WTC11 (cell line): ENCODE data around the gene NR1I3. TPM values are rescaled to one million over a fixed set of nuclear protein-coding genes. Genes with fewer than 3 reads are reported as not detected.
A peak's percentile ranks its signal among the peaks of the same experiment; 100 is the strongest.

Source experiments
- ATAC-seq: fragments of 200-7000 bp; cut with Tn5 transposase; 2 replicates; pipeline ENCODE4 v1.10.0; 2021; ENCODE audit warnings: mild to moderate bottlenecking, moderate library complexity
- CTCF ChIA-PET: fragments of 300-600 bp; sonication (Branson Sonifier 250); formaldehyde crosslinking; loops from one replicate; lab custom pipeline; 2021; ENCODE audit warnings: antibody characterized with exemption; lab: Charles Lee
- POLR2A ChIA-PET: fragments of 350-600 bp; sonication (Branson Sonifier 250); formaldehyde crosslinking; loops from one replicate; lab custom pipeline; 2021; ENCODE audit warnings: antibody characterized with exemption; lab: Charles Lee
- DNase-seq: peaks from one replicate; pipeline ENCODE4 v3.0.0; 2021; ENCODE audit warnings: low spot score
- H3K27ac Mint-ChIP-seq: 2 replicates; pipeline ENCODE4 v1.8.0; 2021; ENCODE audit warnings: mixed read lengths
- H3K27me3 Mint-ChIP-seq: 2 replicates; pipeline ENCODE4 v1.8.0; 2021; ENCODE audit warnings: low read depth, mild to moderate bottlenecking, moderate library complexity, mixed read lengths
- H3K36me3 Mint-ChIP-seq: 2 replicates; pipeline ENCODE4 v1.8.0; 2021; ENCODE audit warnings: mixed read lengths
- H3K4me1 Mint-ChIP-seq: 2 replicates; pipeline ENCODE4 v1.8.0; 2022; ENCODE audit warnings: mixed read lengths
- H3K4me3 Mint-ChIP-seq: 2 replicates; pipeline ENCODE4 v1.8.0; 2021; ENCODE audit warnings: mild to moderate bottlenecking, moderate library complexity, mixed read lengths
- H3K9me3 Mint-ChIP-seq: 2 replicates; pipeline ENCODE4 v1.8.0; 2021; ENCODE audit warnings: mixed read lengths
- CBFB ChIP-seq: sonication (generic); formaldehyde crosslinking; IDR thresholded peaks from 2 replicates; pipeline ENCODE4 v1.8.1; 2022; ENCODE audit warnings: mild to moderate bottlenecking, low read depth, missing genetic modification reagents
- ELF4 ChIP-seq: sonication (generic); formaldehyde crosslinking; IDR thresholded peaks from 2 replicates; pipeline ENCODE4 v1.8.1; 2022; ENCODE audit warnings: low read depth, mild to moderate bottlenecking, moderate library complexity, missing genetic modification reagents
- ESRRA ChIP-seq: sonication (generic); formaldehyde crosslinking; IDR thresholded peaks from 2 replicates; pipeline ENCODE4 v1.8.1; 2022; ENCODE audit warnings: mild to moderate bottlenecking, missing genetic modification reagents, borderline replicate concordance
- ETV6 ChIP-seq: sonication (generic); formaldehyde crosslinking; IDR thresholded peaks from 2 replicates; pipeline ENCODE4 v1.8.1; 2022; ENCODE audit warnings: mild to moderate bottlenecking, missing genetic modification reagents
- HMGA2 ChIP-seq: fragments of 250-450 bp; sonication (Bioruptor Pico); IDR thresholded peaks from 2 replicates; pipeline ENCODE4 v1.4.0; 2021; ENCODE audit warnings: mild to moderate bottlenecking, moderate library complexity
- HMGXB4 ChIP-seq: sonication (generic); formaldehyde crosslinking; IDR thresholded peaks from 2 replicates; pipeline ENCODE4 v1.8.1; 2023; ENCODE audit warnings: mild to moderate bottlenecking, moderate library complexity, missing genetic modification reagents
- MYBL2 ChIP-seq: sonication (generic); formaldehyde crosslinking; IDR thresholded peaks from 2 replicates; pipeline ENCODE4 v1.8.1; 2023; ENCODE audit warnings: mild to moderate bottlenecking, moderate library complexity, missing genetic modification reagents
- NR2C2 ChIP-seq: sonication (generic); formaldehyde crosslinking; IDR thresholded peaks from 2 replicates; pipeline ENCODE4 v1.8.0; 2022; ENCODE audit warnings: mild to moderate bottlenecking, missing genetic modification reagents
- PREB ChIP-seq: sonication (generic); formaldehyde crosslinking; IDR thresholded peaks from 2 replicates; pipeline ENCODE4 v1.8.1; 2022; ENCODE audit warnings: mild to moderate bottlenecking, missing genetic modification reagents, moderate library complexity, borderline replicate concordance
- PRRX2 ChIP-seq: fragments of 250-450 bp; sonication (Bioruptor Pico); IDR thresholded peaks from 2 replicates; pipeline ENCODE4 v1.8.0; 2021; ENCODE audit warnings: mild to moderate bottlenecking
- SOX15 ChIP-seq: fragments of 250-450 bp; sonication (Bioruptor Pico); IDR thresholded peaks from 2 replicates; pipeline ENCODE4 v1.9.0; 2021; ENCODE audit warnings: mild to moderate bottlenecking
- STAT6 ChIP-seq: sonication (generic); formaldehyde crosslinking; conservative IDR thresholded peaks from 2 replicates; pipeline ENCODE4 v1.8.1; 2023; ENCODE audit warnings: mild to moderate bottlenecking, low read depth, missing genetic modification reagents, moderate library complexity
- USF1 ChIP-seq: sonication (generic); formaldehyde crosslinking; IDR thresholded peaks from 2 replicates; pipeline ENCODE4 v1.8.0; 2022; ENCODE audit warnings: mild to moderate bottlenecking, missing genetic modification reagents
- ZNF121 ChIP-seq: sonication (generic); formaldehyde crosslinking; IDR thresholded peaks from 2 replicates; pipeline ENCODE4 v1.8.0; 2023; ENCODE audit warnings: missing genetic modification reagents
- ZNF425 ChIP-seq: fragments of 250-450 bp; sonication (Bioruptor Pico); conservative IDR thresholded peaks from 2 replicates; pipeline ENCODE4 v1.9.0; 2021; ENCODE audit warnings: mild to moderate bottlenecking
- total RNA-seq: library from RNA; stranded (reverse); gene quantifications from 3 replicates; pipeline ENCODE4 v1.2.3, GENCODE V29; 2021

The NR1I3 gene
- total RNA-seq, 1 experiment from 2014 or later: not detected

- CTCF ChIA-PET: interaction anchor here (1.2 to 3.3 kb wide), 3 partner anchors 26 to 40 kb away, joined by 4 to 18 read pairs (median 6); partner anchors contain the start of gene TOMM40L
- POLR2A ChIA-PET: no interaction called here
These were observed 27.3 kb upstream of the NR1I3 start for GRCh38 chr1:161265305-161265704.

GRCh38 chr1:161261261-161262235 lies 23.5 kb upstream of the NR1I3 start:
- Mint-ChIP-seq H3K9me3 (peaks cover 19% of the 10 kb centered on the region), H3K27ac (no peak overlapping the region), H3K4me3 (no peak overlapping the region), H3K4me1 (peaks cover 27% of the 10 kb centered on the region), H3K36me3 (peaks cover 19% of the 10 kb centered on the region), H3K27me3 (peaks cover 68% of the 10 kb centered on the region)
- ChIA-PET CTCF (interaction anchor here (0.5 to 1.8 kb wide), 5 partner anchors 29 to 1115 kb away, joined by 3 to 6 read pairs (median 3); no protein-coding TSS in a partner anchor), POLR2A (no interaction called here)
- ATAC-seq (no peak), DNase-seq (no peak)
- no peak for TF ChIP-seq USF1 (CRISPR knock-in tag)
- no peak for TF ChIP-seq MYBL2 (CRISPR knock-in tag)
- no peak for TF ChIP-seq STAT6 (CRISPR knock-in tag)
- no peak for TF ChIP-seq PREB (CRISPR knock-in tag)
- no peak for TF ChIP-seq CBFB (CRISPR knock-in tag)
- TF ChIP-seq PRRX2 (CRISPR knock-in tag): no peak
- TF ChIP-seq ETV6 (CRISPR knock-in tag): no peak

More at GRCh38 chr1:161265305-161265704, 27.3 kb upstream of the NR1I3 start:
- no peaks in the 10 kb centered on the region for H3K9me3 Mint-ChIP-seq
- H3K4me1 Mint-ChIP-seq: peaks cover 24% of the 10 kb centered on the region
- peaks cover 31% of the 10 kb centered on the region for H3K27me3 Mint-ChIP-seq
- TF ChIP-seq ZNF121 (CRISPR knock-in tag) (peak; percentile 13; the same call in 1 of the 2 replicates), NR2C2 (CRISPR knock-in tag) (no peak)
- no peak for DNase-seq
- H3K36me3 Mint-ChIP-seq: no peaks in the 10 kb centered on the region
- ATAC-seq: no peak
- no peak overlapping the region for H3K4me3 Mint-ChIP-seq
- no peak overlapping the region for H3K27ac Mint-ChIP-seq

- Mint-ChIP-seq H3K4me1 (peaks cover 22% of the 10 kb centered on the region), H3K27me3 (peaks cover 70% of the 10 kb centered on the region), H3K27ac (no peak overlapping the region), H3K9me3 (peaks cover 28% of the 10 kb centered on the region), H3K36me3 (peaks cover 19% of the 10 kb centered on the region), H3K4me3 (no peak overlapping the region; the same call in 1 of the 2 replicates)
- POLR2A ChIA-PET: no interaction called here
- DNase-seq: no peak
- no peak for ATAC-seq
- CTCF ChIA-PET: interaction anchor here (1.6 to 1.8 kb wide), 2 partner anchors 30 to 46 kb away, joined by 4 to 6 read pairs; no protein-coding TSS in a partner anchor
- TF ChIP-seq HMGA2 (CRISPR knock-in tag): no peak
- TF ChIP-seq ESRRA: no peak
- no peak for TF ChIP-seq CBFB (CRISPR knock-in tag)
- TF ChIP-seq SOX15 (CRISPR knock-in tag): no peak
- TF ChIP-seq ZNF425 (CRISPR knock-in tag): no peak
- no peak for TF ChIP-seq ELF4
- TF ChIP-seq HMGXB4: no peak
These were observed 22.6 kb upstream of the NR1I3 start for GRCh38 chr1:161260376-161261260.
